ENCODE measurements around the gene DDX54. TPM values are rescaled to one million over a fixed set of nuclear protein-coding genes. Genes with fewer than 3 reads are reported as not detected.

Gene DDX54
- total RNA-seq, 1 donor from 2014 or later, result 66.7 TPM

GRCh38 chr12:113154351-113154973 is 30.8 kb downstream of the DDX54 start:
- Mint-ChIP-seq H3K4me3 (no peak overlapping the region), H3K27me3 (ENCODE audit: low read depth) (peaks cover 52% of the 10 kb centered on the region)
- no peak for DNase-seq (ENCODE audit: low spot score in 2 of 2, unreplicated experiment in 2 of 2)

GRCh38 chr12:113152835-113153814 is 32.2 kb downstream of the DDX54 start:
- Mint-ChIP-seq H3K9me3 (no peaks in the 10 kb centered on the region), H3K27me3 (ENCODE audit: low read depth) (peaks cover 52% of the 10 kb centered on the region), H3K36me3 (peaks cover 10% of the 10 kb centered on the region), H3K4me3 (peak overlapping the region; percentile 59), H3K27ac (no peak overlapping the region), H3K4me1 (peaks cover 17% of the 10 kb centered on the region)
- TF ChIP-seq CTCF (IDR thresholded peaks at IDR 0.05; ENCODE audit: unreplicated experiment), result no peak
- DNase-seq (ENCODE audit: low spot score in 2 of 2, unreplicated experiment in 2 of 2), result peak in 1 of 2 experiments; percentile 57

More at GRCh38 chr12:113154351-113154973, 30.8 kb downstream of the DDX54 start:
- H3K36me3 Mint-ChIP-seq, result peaks cover 14% of the 10 kb centered on the region
- peaks cover 16% of the 10 kb centered on the region for H3K4me1 Mint-ChIP-seq
- H3K27ac Mint-ChIP-seq, result no peak overlapping the region
- no peaks in the 10 kb centered on the region for H3K9me3 Mint-ChIP-seq
- no peak for TF ChIP-seq CTCF (IDR thresholded peaks at IDR 0.05; ENCODE audit: unreplicated experiment)

- Mint-ChIP-seq H3K4me1 (peaks cover 17% of the 10 kb centered on the region), H3K4me3 (peak overlapping the region; percentile 59), H3K27ac (no peak overlapping the region)
These were observed 33.0 kb downstream of the DDX54 start for GRCh38 chr12:113152196-113152834.

GRCh38 chr12:113151655-113152054 is 33.6 kb downstream of the DDX54 start:
- peaks cover 6% of the 10 kb centered on the region for H3K9me3 Mint-ChIP-seq
- H3K4me1 Mint-ChIP-seq, result peaks cover 17% of the 10 kb centered on the region
- DNase-seq (ENCODE audit: low spot score in 2 of 2, unreplicated experiment in 2 of 2), result no peak
- no peak for TF ChIP-seq CTCF (IDR thresholded peaks at IDR 0.05; ENCODE audit: unreplicated experiment)
- no peak overlapping the region for H3K27ac Mint-ChIP-seq
- H3K4me3 Mint-ChIP-seq, result peak overlapping the region; percentile 59
- H3K27me3 Mint-ChIP-seq (ENCODE audit: low read depth), result peaks cover 53% of the 10 kb centered on the region
- no peaks in the 10 kb centered on the region for H3K36me3 Mint-ChIP-seq

More at GRCh38 chr12:113152196-113152834, 33.0 kb downstream of the DDX54 start:
- H3K36me3 Mint-ChIP-seq, result peaks cover 6% of the 10 kb centered on the region
- peaks cover 3% of the 10 kb centered on the region for H3K9me3 Mint-ChIP-seq
- peaks cover 54% of the 10 kb centered on the region for H3K27me3 Mint-ChIP-seq (ENCODE audit: low read depth)
- TF ChIP-seq CTCF (IDR thresholded peaks at IDR 0.05; ENCODE audit: unreplicated experiment), result no peak
- DNase-seq (ENCODE audit: low spot score in 2 of 2, unreplicated experiment in 2 of 2), result no peak

- H3K9me3 Mint-ChIP-seq, result peaks cover 6% of the 10 kb centered on the region
- TF ChIP-seq CTCF (IDR thresholded peaks at IDR 0.05; ENCODE audit: unreplicated experiment), result no peak
- peaks cover 36% of the 10 kb centered on the region for H3K27me3 Mint-ChIP-seq (ENCODE audit: low read depth)
These were observed 35.7 kb downstream of the DDX54 start, which contains the start of gene CFAP73 for GRCh38 chr12:113149361-113150150. CFAP73 (plus strand) TSS chr12:113149724; CDS start chr12:113149858, 134 bp downstream.

More at GRCh38 chr12:113149361-113150150, 35.7 kb downstream of the DDX54 start, which contains the start of gene CFAP73:
- peaks cover 17% of the 10 kb centered on the region for H3K4me1 Mint-ChIP-seq
- peak within 1 kb of the TSS; percentile 74 for H3K27ac Mint-ChIP-seq
- no peaks in the 10 kb centered on the region for H3K36me3 Mint-ChIP-seq
- no peak within 1 kb of the TSS for H3K4me3 Mint-ChIP-seq
- peak; percentile 78 to 79 for DNase-seq (ENCODE audit: low spot score in 2 of 2, unreplicated experiment in 2 of 2)

All from mesothelial cell of epicardium (in vitro differentiated cells).